Endothelial cell of umbilical vein (primary cell): ENCODE results near the gene DYRK4. TPM values are rescaled to one million over a fixed set of nuclear protein-coding genes. Genes with fewer than 3 reads are reported as not detected.

Experiments used
- BruUV-seq: library from RNA; stranded (reverse); fragments of 400-500 nt; replicated peaks from 2 replicates; lab custom pipeline; 2021; lab: Mats Ljungman, UMichigan
- CTCF ChIA-PET: fragments of 300-600, 350-600 bp; sonication (Branson Sonifier 250); formaldehyde crosslinking; loops from one replicate; lab custom pipeline; 2021; ENCODE audit warnings: antibody characterized with exemption, inconsistent platforms; lab: Charles Lee
- POLR2A ChIA-PET: fragments of 300-600, 350-600 bp; sonication (Branson Sonifier 250); formaldehyde crosslinking; loops from one replicate; lab custom pipeline; 2021; ENCODE audit warnings: antibody characterized with exemption, inconsistent platforms; lab: Charles Lee
- DNase-seq: peaks from one replicate; pipeline ENCODE4 v3.0.0-alpha.2; 2011; ENCODE audit warnings: low read depth, low spot score
- FAIRE-seq: peaks from 2 replicates; lab custom pipeline; 2011; peaks lifted over from hg19 to GRCh38; lab: Jason Lieb, UNC
- H2AFZ ChIP-seq: 2 replicates; pipeline ENCODE4 v1.6.0; 2012; ENCODE audit warnings: low read depth, low read length, control low read depth, inconsistent platforms
- H3K27ac ChIP-seq: 2 replicates; pipeline ENCODE4 v1.5.1; 2011; ENCODE audit warnings: low read depth, mild to moderate bottlenecking, control low read depth, low read length, moderate library complexity; ENCODE audit not compliant: insufficient read depth
- H3K27me3 ChIP-seq, 2 experiments: 2 replicates each; pipeline versions ENCODE4 v1.6.0 to v1.6.1; 2011; ENCODE audit warnings: low read length in 2 of 2, mixed read lengths in 1 of 2; ENCODE audit not compliant: control insufficient read depth in 2 of 2, insufficient read depth in 2 of 2
- H3K36me3 ChIP-seq, 2 experiments: 2 replicates in 1 of 2; 3 replicates in 1 of 2; pipeline ENCODE4 v1.5.1; 2011; ENCODE audit warnings: low read length in 2 of 2, mild to moderate bottlenecking in 1 of 2, moderate library complexity in 1 of 2; ENCODE audit not compliant: control insufficient read depth in 2 of 2, insufficient read depth in 2 of 2; ENCODE audit errors: extremely low read depth in 1 of 2
- H3K4me1 ChIP-seq: 3 replicates; pipeline ENCODE4 v1.5.1; 2011; ENCODE audit warnings: mild to moderate bottlenecking, low read length; ENCODE audit not compliant: control insufficient read depth, insufficient read depth; ENCODE audit errors: extremely low read depth
- H3K4me2 ChIP-seq: 2 replicates; pipeline ENCODE4 v1.6.1; 2011; ENCODE audit warnings: low read length, control low read depth, mixed read lengths; ENCODE audit not compliant: insufficient read depth
- H3K4me3 ChIP-seq, 3 experiments: fragments of 200-600 bp in 1 of 3; sonication (generic), shearing (Covaris generic) in 1 of 3; replicated peaks in 1 of 3; 2 replicates each; pipeline ENCODE4 v1.5.1; 2011 to 2016; ENCODE audit warnings: control low read depth in 3 of 3, low read length in 3 of 3, mild to moderate bottlenecking in 2 of 3, inconsistent platforms in 1 of 3, low read depth in 1 of 3, moderate library complexity in 1 of 3; ENCODE audit not compliant: insufficient read depth in 1 of 3
- H3K79me2 ChIP-seq: 2 replicates; pipeline ENCODE4 v1.6.0; 2012; ENCODE audit warnings: low read length, inconsistent platforms; ENCODE audit not compliant: control insufficient read depth, insufficient read depth
- H3K9ac ChIP-seq: replicated peaks from 2 replicates; pipeline ENCODE3; 2011; ENCODE audit warnings: low read length, control low read depth; ENCODE audit not compliant: insufficient read depth; ENCODE audit errors: extremely low read depth
- H3K9me1 ChIP-seq: replicated peaks from 3 replicates; pipeline ENCODE4 v1.6.0; 2011; ENCODE audit warnings: mild to moderate bottlenecking, low read length; ENCODE audit not compliant: control insufficient read depth, insufficient read depth; ENCODE audit errors: extremely low read depth
- H3K9me3 ChIP-seq: replicated peaks from 2 replicates; pipeline ENCODE4 v1.5.1; 2012; ENCODE audit warnings: low read length, inconsistent platforms; ENCODE audit not compliant: control insufficient read depth, insufficient read depth
- H4K20me1 ChIP-seq: replicated peaks from 2 replicates; pipeline ENCODE3; 2011; ENCODE audit warnings: mild to moderate bottlenecking, low read length; ENCODE audit not compliant: control insufficient read depth, insufficient read depth; ENCODE audit errors: extremely low read depth
- CTCF ChIP-seq, 2 donors: IDR thresholded peaks; 1 replicate in 1 of 2; 2 replicates in 1 of 2; pipeline ENCODE4 v1.5.1; 2011; ENCODE audit warnings: low read length in 2 of 2, mild to moderate bottlenecking in 2 of 2, moderate library complexity in 2 of 2, control low read depth in 1 of 2, inconsistent platforms in 1 of 2, low read depth in 1 of 2; ENCODE audit not compliant: insufficient read depth in 1 of 2; ENCODE audit errors: extremely low read depth in 1 of 2
- EZH2 ChIP-seq: IDR thresholded peaks from 2 replicates; pipeline ENCODE4 v1.6.1; 2012; ENCODE audit warnings: borderline replicate concordance, low read depth, mild to moderate bottlenecking, moderate library complexity, low read length, inconsistent platforms; ENCODE audit not compliant: severe bottlenecking
- FOS ChIP-seq: IDR thresholded peaks from 2 replicates; pipeline ENCODE4 v1.6.1; 2011; ENCODE audit warnings: mild to moderate bottlenecking, low read length, moderate library complexity, borderline replicate concordance; ENCODE audit not compliant: insufficient read depth
- GATA2 ChIP-seq: IDR thresholded peaks from 2 replicates; pipeline ENCODE4 v1.7.0; 2011; ENCODE audit warnings: low read depth, mild to moderate bottlenecking, moderate library complexity, mixed read lengths, low read length; ENCODE audit not compliant: insufficient read length, insufficient read depth
- JUN ChIP-seq: IDR thresholded peaks from 2 replicates; pipeline ENCODE4 v1.6.1; 2011; ENCODE audit warnings: borderline replicate concordance, low read depth; ENCODE audit not compliant: insufficient read length, insufficient read depth
- MAX ChIP-seq: IDR thresholded peaks from 2 replicates; pipeline ENCODE4 v1.6.1; 2011; ENCODE audit not compliant: insufficient read depth, insufficient read length
- MYC ChIP-seq: IDR thresholded peaks from one replicate; pipeline ENCODE4 v1.6.1; 2011; ENCODE audit warnings: mild to moderate bottlenecking, low read depth, low read length
- POLR2A ChIP-seq: IDR thresholded peaks from 2 replicates; pipeline ENCODE4 v1.6.1; 2012; ENCODE audit warnings: low read depth, mild to moderate bottlenecking, control low read depth, low read length
- POLR2AphosphoS5 ChIP-seq: IDR thresholded peaks from 2 replicates; pipeline ENCODE4 v1.6.1; 2012; ENCODE audit warnings: low read depth, mild to moderate bottlenecking, control low read depth, low read length, moderate library complexity; ENCODE audit not compliant: insufficient read depth
- dilution Hi-C: fragments of 300-500 bp; cut with MboI; formaldehyde crosslinking; loops from one replicate; pipeline ENCODE4 v1.15.0; 2019; ENCODE audit warnings: low sequenced_read_pairs; ENCODE audit not compliant: extremely low pct_ligation_motif_present
- intact Hi-C: fragments of 100-400 bp; cut with micrococcal nuclease; formaldehyde crosslinking; loops from one replicate; pipeline ENCODE4 v1.10.0; 2022
- polyA plus RNA-seq, 4 experiments: library from polyadenylated mRNA; depleted of rRNA in 3 of 4; stranded (reverse) in 3 of 4; unstranded in 1 of 4; fragments of >200 nt; gene quantifications; 2 replicates each; pipeline versions ENCODE4 v1.2.1 to v1.2.3, GENCODE V29; 2011 to 2012; ENCODE audit warnings: missing spikeins in 1 of 4
- total RNA-seq: library from RNA; stranded (reverse); gene quantifications from 2 replicates; pipeline ENCODE4 v1.2.3, GENCODE V29; 2021

Gene DYRK4
- total and polyA plus RNA-seq, 2 donors (not counting 3 experiments of a cell fraction or from before 2014, with no cell fraction given) = 38.7 to 45.4 TPM

- ChIA-PET CTCF (no interaction called here), POLR2A (no interaction called here)
- Histone ChIP-seq H3K4me1 (peaks cover 3% of the 10 kb centered on the region), H2AFZ (no peak overlapping the region), H3K27ac (no peak overlapping the region), H3K36me3 (peaks cover 0 to 2% of the 10 kb centered on the region in 2 experiments), H3K9me3 (no peaks in the 10 kb centered on the region), H3K4me3 (no peak overlapping the region), H3K4me2 (no peak overlapping the region), H3K27me3 (no peaks in the 10 kb centered on the region), H3K79me2 (no peaks in the 10 kb centered on the region), H4K20me1 (no peaks in the 10 kb centered on the region), H3K9ac (no peak overlapping the region), H3K9me1 (no peaks in the 10 kb centered on the region)
- no TSS peak for BruUV-seq
- TF ChIP-seq MAX = no peak
- no peak for TF ChIP-seq POLR2A
- TF ChIP-seq GATA2 = no peak
- no peak for TF ChIP-seq CTCF (IDR thresholded peaks at IDR 0.05; ENCODE audit: extremely low read depth in 1 of 2, insufficient read depth in 1 of 2, low read depth in 1 of 2, low read length in 2 of 2)
- TF ChIP-seq JUN = no peak
- TF ChIP-seq FOS = no peak
- no peak for TF ChIP-seq MYC
- TF ChIP-seq EZH2 = no peak
- no peak for TF ChIP-seq POLR2AphosphoS5
- dilution Hi-C loops (no loop called here), intact Hi-C loops (no loop called here)
- no peak for DNase-seq
- no peak for FAIRE-seq
Observed at GRCh38 chr12:4558171-4558570, 3.8 kb upstream of the DYRK4 start.
